Measurements from ENCODE around the gene USP13. TPM values are rescaled to one million over a fixed set of nuclear protein-coding genes. Genes with fewer than 3 reads are reported as not detected.

USP13 gene
- total RNA-seq, 1 experiment from 2014 or later: 14.8 TPM

DNA sequence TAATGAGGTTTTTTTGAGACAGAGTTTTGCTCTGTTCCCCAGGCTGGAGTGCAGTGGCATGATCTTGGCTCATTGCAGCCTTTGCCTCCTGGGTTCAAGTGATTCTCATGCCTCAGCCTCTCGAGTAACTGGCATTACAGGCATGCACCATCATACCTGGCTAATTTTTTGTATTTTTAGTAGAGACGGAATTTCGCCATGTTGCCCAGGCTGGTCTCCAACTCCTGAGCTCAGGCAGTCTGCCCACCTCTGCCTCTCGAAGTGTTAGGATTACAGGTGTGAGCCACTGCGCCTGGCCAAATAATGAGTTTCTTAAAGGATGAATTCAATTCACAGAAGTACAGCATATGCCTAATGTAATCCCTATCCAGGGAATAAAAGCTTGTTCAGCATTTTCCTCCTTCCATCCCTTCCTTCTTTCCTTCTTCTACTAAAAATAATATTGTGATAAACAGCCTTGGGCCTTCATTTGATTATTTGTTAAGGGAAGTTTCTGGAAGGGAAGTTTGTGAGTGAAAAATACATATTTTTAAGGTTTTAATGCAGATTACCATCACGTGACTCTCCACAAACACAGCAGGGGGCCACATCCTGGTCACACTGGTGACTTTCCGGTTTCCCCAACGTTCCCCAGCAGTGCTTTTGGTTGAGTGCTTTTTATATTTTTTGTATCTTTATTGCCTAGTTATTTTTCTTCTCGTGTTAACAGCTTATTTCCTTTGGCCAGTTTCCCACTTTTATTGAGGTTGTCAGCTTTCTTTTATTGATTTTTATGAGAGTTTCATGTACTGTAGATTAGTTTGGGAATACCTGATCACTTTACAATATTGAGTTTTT, 116.8 kb downstream of the USP13 start:
- Histone ChIP-seq H3K36me3 (ENCODE audit: low read depth, low read length) (peaks cover 25% of the 10 kb centered on the region), H3K27me3 (ENCODE audit: low read length) (no peaks in the 10 kb centered on the region), H2AFZ (ENCODE audit: low read length) (no peak overlapping the region), H3F3A (ENCODE audit: low read length, unreplicated experiment) (no peaks in the 10 kb centered on the region), H3K4me1 (ENCODE audit: insufficient read depth, low read length) (peaks cover 18% of the 10 kb centered on the region), H3K27ac (ENCODE audit: low read length) (no peak overlapping the region), H3K4me2 (ENCODE audit: low read length) (no peak overlapping the region), H4K20me1 (ENCODE audit: low read length) (no peaks in the 10 kb centered on the region), H3K9me3 (ENCODE audit: low read length) (no peaks in the 10 kb centered on the region), H3K9me2 (replicated peaks; ENCODE audit: low read length) (no peaks in the 10 kb centered on the region), H3K79me2 (ENCODE audit: low read length) (no peaks in the 10 kb centered on the region), H3K9ac (ENCODE audit: low read length) (no peak overlapping the region), H3K4me3 (ENCODE audit: low read length) (no peak overlapping the region)
- intact Hi-C loops (cut with micrococcal nuclease): loop anchor here (5.0 kb wide), 1 partner anchor 908 kb away; the partner anchor contains the start of gene CCDC39
- 0 out of 2 replicates have a peak, but pooled peaks have one; percentile 13 for ATAC-seq
- no peak for DNase-seq
- TF ChIP-seq, protein P1, sequence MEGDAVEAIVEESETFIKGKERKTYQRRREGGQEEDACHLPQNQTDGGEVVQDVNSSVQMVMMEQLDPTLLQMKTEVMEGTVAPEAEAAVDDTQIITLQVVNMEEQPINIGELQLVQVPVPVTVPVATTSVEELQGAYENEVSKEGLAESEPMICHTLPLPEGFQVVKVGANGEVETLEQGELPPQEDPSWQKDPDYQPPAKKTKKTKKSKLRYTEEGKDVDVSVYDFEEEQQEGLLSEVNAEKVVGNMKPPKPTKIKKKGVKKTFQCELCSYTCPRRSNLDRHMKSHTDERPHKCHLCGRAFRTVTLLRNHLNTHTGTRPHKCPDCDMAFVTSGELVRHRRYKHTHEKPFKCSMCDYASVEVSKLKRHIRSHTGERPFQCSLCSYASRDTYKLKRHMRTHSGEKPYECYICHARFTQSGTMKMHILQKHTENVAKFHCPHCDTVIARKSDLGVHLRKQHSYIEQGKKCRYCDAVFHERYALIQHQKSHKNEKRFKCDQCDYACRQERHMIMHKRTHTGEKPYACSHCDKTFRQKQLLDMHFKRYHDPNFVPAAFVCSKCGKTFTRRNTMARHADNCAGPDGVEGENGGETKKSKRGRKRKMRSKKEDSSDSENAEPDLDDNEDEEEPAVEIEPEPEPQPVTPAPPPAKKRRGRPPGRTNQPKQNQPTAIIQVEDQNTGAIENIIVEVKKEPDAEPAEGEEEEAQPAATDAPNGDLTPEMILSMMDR (conservative IDR thresholded peaks at IDR 0.05; ENCODE audit: low read depth, low read length): no peak
- TF ChIP-seq EZH2 (IDR thresholded peaks at IDR 0.05; ENCODE audit: low read length, unreplicated experiment) (no peak), EZH2phosphoT487 (IDR thresholded peaks at IDR 0.05; ENCODE audit: borderline replicate concordance, low read length) (no peak)
- ChIA-PET CTCF (no interaction called here), POLR2A (ENCODE audit: unreplicated experiment) (interaction anchor here (1.0 kb wide), 1 partner anchor 1332 kb away, joined by 3 read pairs; no protein-coding TSS in a partner anchor)
- BruUV-seq (replicated peaks): no TSS peak

- intact Hi-C loops (cut with micrococcal nuclease): no loop called here
- Histone ChIP-seq H3K36me3 (ENCODE audit: low read depth, low read length) (peaks cover 22% of the 10 kb centered on the region), H3K27ac (ENCODE audit: low read length) (no peak overlapping the region), H2AFZ (ENCODE audit: low read length) (no peak overlapping the region), H3K9me2 (replicated peaks; ENCODE audit: low read length) (no peaks in the 10 kb centered on the region), H3K27me3 (ENCODE audit: low read length) (no peaks in the 10 kb centered on the region), H3K4me1 (ENCODE audit: insufficient read depth, low read length) (peaks cover 18% of the 10 kb centered on the region), H3K4me3 (ENCODE audit: low read length) (no peak overlapping the region), H3K9ac (ENCODE audit: low read length) (no peak overlapping the region), H3F3A (ENCODE audit: low read length, unreplicated experiment) (no peaks in the 10 kb centered on the region), H3K4me2 (ENCODE audit: low read length) (no peak overlapping the region), H4K20me1 (ENCODE audit: low read length) (no peaks in the 10 kb centered on the region), H3K79me2 (ENCODE audit: low read length) (no peaks in the 10 kb centered on the region), H3K9me3 (ENCODE audit: low read length) (no peaks in the 10 kb centered on the region)
- CTCF ChIA-PET: no interaction called here
- ATAC-seq: no peak
- POLR2A ChIA-PET (ENCODE audit: unreplicated experiment): no interaction called here
- TF ChIP-seq, protein P1 (conservative IDR thresholded peaks at IDR 0.05; ENCODE audit: low read depth, low read length): no peak
- no peak for TF ChIP-seq EZH2 (IDR thresholded peaks at IDR 0.05; ENCODE audit: low read length, unreplicated experiment)
- TF ChIP-seq EZH2phosphoT487 (IDR thresholded peaks at IDR 0.05; ENCODE audit: borderline replicate concordance, low read length): no peak
- no TSS peak for BruUV-seq (replicated peaks)
- DNase-seq: no peak
Observed at GRCh38 chr3:179771797-179772196, 119.0 kb downstream of the USP13 start.

GRCh38 chr3:179772297-179772696, 119.5 kb downstream of the USP13 start:
- no TSS peak for BruUV-seq (replicated peaks)
- Histone ChIP-seq H3K4me2 (ENCODE audit: low read length) (no peak overlapping the region), H3K9me2 (replicated peaks; ENCODE audit: low read length) (no peaks in the 10 kb centered on the region), H3K27me3 (ENCODE audit: low read length) (no peaks in the 10 kb centered on the region), H3K9ac (ENCODE audit: low read length) (no peak overlapping the region), H3K4me1 (ENCODE audit: insufficient read depth, low read length) (peaks cover 13% of the 10 kb centered on the region), H2AFZ (ENCODE audit: low read length) (no peak overlapping the region), H3K9me3 (ENCODE audit: low read length) (no peaks in the 10 kb centered on the region), H3K27ac (ENCODE audit: low read length) (no peak overlapping the region), H3F3A (ENCODE audit: low read length, unreplicated experiment) (no peaks in the 10 kb centered on the region), H4K20me1 (ENCODE audit: low read length) (no peaks in the 10 kb centered on the region), H3K79me2 (ENCODE audit: low read length) (no peaks in the 10 kb centered on the region), H3K36me3 (ENCODE audit: low read depth, low read length) (peaks cover 18% of the 10 kb centered on the region), H3K4me3 (ENCODE audit: low read length) (no peak overlapping the region)
- CTCF ChIA-PET: no interaction called here
- DNase-seq (no peak), ATAC-seq (no peak)
- TF ChIP-seq EZH2 (IDR thresholded peaks at IDR 0.05; ENCODE audit: low read length, unreplicated experiment) (no peak), EZH2phosphoT487 (IDR thresholded peaks at IDR 0.05; ENCODE audit: borderline replicate concordance, low read length) (no peak)
- TF ChIP-seq, protein P1 (conservative IDR thresholded peaks at IDR 0.05; ENCODE audit: low read depth, low read length): no peak
- intact Hi-C loops (cut with micrococcal nuclease): no loop called here
- POLR2A ChIA-PET (ENCODE audit: unreplicated experiment): no interaction called here

Measured in PC-3 (cell line).